PC-3 (cell line): ENCODE results near the gene BTAF1.

ENCODE experiments used
- EZH2 ChIP-seq: fragments of 300-600 bp; sonication (generic); IDR thresholded peaks from one replicate; pipeline ENCODE4 v1.6.1; 2017; ENCODE audit warnings: antibody characterized with exemption, mild to moderate bottlenecking, low read length; ENCODE audit not compliant: unreplicated experiment
- EZH2phosphoT487 ChIP-seq: fragments of 300-600 bp; sonication (generic); IDR thresholded peaks from 2 replicates; pipeline ENCODE4 v1.6.1; 2018; ENCODE audit warnings: mild to moderate bottlenecking, antibody characterized with exemption, low read length, borderline replicate concordance
- TF ChIP-seq, protein P1 (sequence below): fragments of 300-600 bp; sonication (generic); conservative IDR thresholded peaks from 2 replicates; pipeline ENCODE4 v1.5.1; 2017; ENCODE audit warnings: antibody characterized with exemption, low read depth, mild to moderate bottlenecking, low read length

DNA sequence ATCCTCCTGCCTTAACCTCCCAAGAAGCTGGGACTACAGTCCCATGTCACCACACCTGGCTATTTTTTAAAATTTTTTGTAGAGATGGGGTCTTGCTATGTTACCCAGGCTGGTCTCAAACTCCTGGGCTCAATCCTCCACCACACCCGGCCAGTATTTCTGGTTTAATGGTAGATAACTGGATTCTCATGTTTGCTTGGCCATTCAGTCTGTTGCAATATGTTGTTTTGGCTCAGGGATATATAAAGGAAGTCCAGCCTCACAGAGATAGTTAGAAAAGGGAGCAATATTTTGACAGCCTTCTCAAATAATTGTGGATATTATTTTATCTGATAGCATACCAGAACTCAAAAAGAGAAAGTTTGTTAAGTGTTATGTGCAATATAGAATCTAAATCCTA is 82.4 kb downstream of the BTAF1 start:
- TF ChIP-seq, protein P1, sequence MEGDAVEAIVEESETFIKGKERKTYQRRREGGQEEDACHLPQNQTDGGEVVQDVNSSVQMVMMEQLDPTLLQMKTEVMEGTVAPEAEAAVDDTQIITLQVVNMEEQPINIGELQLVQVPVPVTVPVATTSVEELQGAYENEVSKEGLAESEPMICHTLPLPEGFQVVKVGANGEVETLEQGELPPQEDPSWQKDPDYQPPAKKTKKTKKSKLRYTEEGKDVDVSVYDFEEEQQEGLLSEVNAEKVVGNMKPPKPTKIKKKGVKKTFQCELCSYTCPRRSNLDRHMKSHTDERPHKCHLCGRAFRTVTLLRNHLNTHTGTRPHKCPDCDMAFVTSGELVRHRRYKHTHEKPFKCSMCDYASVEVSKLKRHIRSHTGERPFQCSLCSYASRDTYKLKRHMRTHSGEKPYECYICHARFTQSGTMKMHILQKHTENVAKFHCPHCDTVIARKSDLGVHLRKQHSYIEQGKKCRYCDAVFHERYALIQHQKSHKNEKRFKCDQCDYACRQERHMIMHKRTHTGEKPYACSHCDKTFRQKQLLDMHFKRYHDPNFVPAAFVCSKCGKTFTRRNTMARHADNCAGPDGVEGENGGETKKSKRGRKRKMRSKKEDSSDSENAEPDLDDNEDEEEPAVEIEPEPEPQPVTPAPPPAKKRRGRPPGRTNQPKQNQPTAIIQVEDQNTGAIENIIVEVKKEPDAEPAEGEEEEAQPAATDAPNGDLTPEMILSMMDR: no peak
- no peak for TF ChIP-seq EZH2phosphoT487
- no peak for TF ChIP-seq EZH2
